Astrocyte (in vitro differentiated cells and primary cell): ENCODE results near the gene STOML1.
"Not testable (repeated sequence)": the region's sequence is repeated elsewhere in the genome, so short reads cannot be mapped to it uniquely, and the experiment has no call there.

Experiments
- CTCF ChIP-seq: IDR thresholded peaks from 2 replicates; pipeline ENCODE4 v1.5.1; 2011; ENCODE audit warnings: low read depth, mild to moderate bottlenecking, inconsistent platforms, low read length, moderate library complexity; ENCODE audit not compliant: insufficient read depth
- EZH2 ChIP-seq: IDR thresholded peaks from 2 replicates; pipeline ENCODE4 v1.6.1; 2012; ENCODE audit warnings: mild to moderate bottlenecking, low read length, inconsistent platforms; ENCODE audit not compliant: insufficient read depth

- TF ChIP-seq CTCF, EZH2: not testable (repeated sequence)
Observed at GRCh38 chr15:73938516-73938915, 53.6 kb downstream of the STOML1 start.
